D721Med (cell line): ENCODE data around the gene MRPL21.

Experiments used
- DNase-seq: peaks from one replicate; pipeline ENCODE4 v3.0.0; 2011; ENCODE audit warnings: low spot score; ENCODE audit not compliant: insufficient read length
- FAIRE-seq: peaks from 2 replicates; lab custom pipeline; 2011; peaks lifted over from hg19 to GRCh38; lab: Jason Lieb, UNC
- CTCF ChIP-seq: IDR thresholded peaks from 2 replicates; pipeline ENCODE4 v1.5.1; 2012; ENCODE audit warnings: mild to moderate bottlenecking, control low read depth; ENCODE audit not compliant: insufficient read depth; ENCODE audit errors: missing control alignments

MRPL21 gene

GRCh38 chr11:68844801-68845200 lies 58.8 kb downstream of the MRPL21 start:
- FAIRE-seq (no peak), DNase-seq (no peak)
- TF ChIP-seq CTCF, result no peak

GRCh38 chr11:68844376-68844775 lies 59.3 kb downstream of the MRPL21 start:
- TF ChIP-seq CTCF, result no peak

GRCh38 chr11:68843703-68844312 lies 59.8 kb downstream of the MRPL21 start:
- TF ChIP-seq CTCF, result no peak
- DNase-seq (no peak), FAIRE-seq (no peak)

More at GRCh38 chr11:68844376-68844775, 59.3 kb downstream of the MRPL21 start:
- DNase-seq, result no peak
- no peak for FAIRE-seq

DNA sequence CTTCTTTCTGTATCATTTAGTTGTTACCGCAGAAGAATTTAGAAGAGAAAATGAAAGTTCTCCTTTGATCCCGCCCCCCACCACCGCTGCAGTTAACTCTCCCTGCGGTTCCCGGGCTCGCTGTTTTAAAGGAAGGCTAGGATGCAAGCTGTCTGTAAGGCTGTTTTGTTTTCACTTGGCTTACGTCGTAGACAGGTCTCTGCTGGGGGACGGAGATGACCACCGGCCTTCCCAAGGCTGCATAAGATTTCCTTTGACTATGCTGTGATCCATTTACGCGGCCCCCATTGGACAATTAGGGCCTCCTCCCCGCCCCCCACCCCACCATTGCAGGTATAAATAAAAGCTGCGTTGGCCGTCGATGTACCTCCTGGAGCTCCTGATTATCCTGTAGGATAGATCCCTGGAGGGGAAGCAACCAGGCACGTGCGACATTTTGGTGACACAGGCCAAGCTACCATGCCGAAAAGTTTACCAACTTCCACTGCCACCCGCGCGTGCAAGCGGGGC lies 60.5 kb downstream of the MRPL21 start:
- TF ChIP-seq CTCF, result no peak
- FAIRE-seq, result no peak
- DNase-seq, result no peak

GRCh38 chr11:68842427-68843051 lies 61.1 kb downstream of the MRPL21 start:
- no peak for DNase-seq
- TF ChIP-seq CTCF, result no peak
- no peak for FAIRE-seq

GRCh38 chr11:68841718-68842426 lies 61.8 kb downstream of the MRPL21 start, which contains the start of gene CPT1A:
TSS of gene CPT1A (minus strand) at chr11:68841916. CDS start at chr11:68815474, 26,442 bp downstream.
- DNase-seq, result peak; percentile 83
- no peak for FAIRE-seq
- no peak for TF ChIP-seq CTCF
